ENCODE results near the gene EPS8L2.

The EPS8L2 gene

GRCh38 chr11:704781-705645, 1.0 kb upstream of the EPS8L2 start:
- DNase-seq (ENCODE audit: low spot score) = no peak

DNA sequence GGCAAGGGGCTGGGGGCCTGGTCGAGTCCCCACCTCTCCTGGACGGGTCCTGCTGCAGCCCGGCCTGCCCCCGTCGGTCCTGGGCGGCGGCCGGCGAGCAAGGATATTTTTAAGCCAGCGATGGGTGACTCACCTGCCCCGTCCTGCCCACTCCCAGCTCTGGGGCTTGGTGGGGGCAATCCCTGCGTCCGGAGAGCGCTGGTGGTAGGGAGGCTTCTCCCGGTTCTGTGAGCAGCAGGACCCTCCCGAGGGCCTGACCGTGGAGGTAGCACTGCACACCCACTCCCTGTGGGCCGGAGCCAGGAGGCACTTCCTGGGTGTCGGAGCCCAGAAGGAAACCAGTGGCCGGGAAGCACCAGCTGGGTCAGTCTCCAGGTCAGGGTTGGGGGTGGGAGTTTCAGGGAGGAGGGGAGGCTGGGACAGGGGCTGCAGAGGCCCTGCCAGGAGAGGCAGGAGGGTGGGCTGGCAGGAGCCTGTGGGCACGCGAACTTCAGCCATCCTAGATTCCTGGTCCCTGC, 467 bp downstream of the EPS8L2 start:
- no peak for DNase-seq (ENCODE audit: low spot score)

- DNase-seq (ENCODE audit: low spot score) = no peak
Observed at GRCh38 chr11:706957-707816, 1.2 kb downstream of the EPS8L2 start.

DNA sequence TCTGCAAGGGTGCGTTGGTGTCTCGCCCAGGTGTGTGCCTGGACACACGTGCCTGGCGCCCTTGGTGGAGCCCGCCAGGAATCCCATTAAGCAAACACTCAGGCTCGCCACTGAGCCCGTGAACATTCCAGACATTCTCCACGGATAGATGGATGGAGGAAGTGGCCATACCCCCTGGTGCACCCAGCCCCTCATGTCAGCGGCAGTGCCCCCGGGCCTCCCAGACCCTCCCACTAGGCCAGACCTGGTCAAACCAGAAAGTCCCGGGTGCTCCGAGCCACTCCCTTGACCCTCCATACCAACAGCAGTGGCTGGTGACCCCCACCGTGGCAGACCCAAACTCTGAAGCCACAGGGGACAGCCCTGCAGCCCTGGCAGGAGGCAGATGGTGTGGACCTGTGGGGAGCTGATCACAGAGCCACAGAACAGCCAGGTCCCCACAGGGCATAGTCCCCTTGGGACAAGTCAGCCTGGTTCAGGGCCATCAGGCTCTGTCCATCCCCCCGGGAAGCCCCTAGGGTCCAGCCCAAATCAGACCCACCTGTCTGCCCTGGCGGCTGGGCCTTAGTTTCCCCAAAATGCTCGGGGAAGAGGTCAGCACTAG, 1.9 kb downstream of the EPS8L2 start:
- DNase-seq (ENCODE audit: low spot score) = no peak

GRCh38 chr11:708511-708910, 2.5 kb downstream of the EPS8L2 start:
- DNase-seq (ENCODE audit: low spot score) = no peak

GRCh38 chr11:709109-709997, 3.3 kb downstream of the EPS8L2 start:
- DNase-seq (ENCODE audit: low spot score) = no peak

GRCh38 chr11:714436-714835, 8.4 kb downstream of the EPS8L2 start:
- DNase-seq (ENCODE audit: low spot score) = no peak

GRCh38 chr11:719214-720016, 13.4 kb downstream of the EPS8L2 start:
- no peak for DNase-seq (ENCODE audit: low spot score)

DNA sequence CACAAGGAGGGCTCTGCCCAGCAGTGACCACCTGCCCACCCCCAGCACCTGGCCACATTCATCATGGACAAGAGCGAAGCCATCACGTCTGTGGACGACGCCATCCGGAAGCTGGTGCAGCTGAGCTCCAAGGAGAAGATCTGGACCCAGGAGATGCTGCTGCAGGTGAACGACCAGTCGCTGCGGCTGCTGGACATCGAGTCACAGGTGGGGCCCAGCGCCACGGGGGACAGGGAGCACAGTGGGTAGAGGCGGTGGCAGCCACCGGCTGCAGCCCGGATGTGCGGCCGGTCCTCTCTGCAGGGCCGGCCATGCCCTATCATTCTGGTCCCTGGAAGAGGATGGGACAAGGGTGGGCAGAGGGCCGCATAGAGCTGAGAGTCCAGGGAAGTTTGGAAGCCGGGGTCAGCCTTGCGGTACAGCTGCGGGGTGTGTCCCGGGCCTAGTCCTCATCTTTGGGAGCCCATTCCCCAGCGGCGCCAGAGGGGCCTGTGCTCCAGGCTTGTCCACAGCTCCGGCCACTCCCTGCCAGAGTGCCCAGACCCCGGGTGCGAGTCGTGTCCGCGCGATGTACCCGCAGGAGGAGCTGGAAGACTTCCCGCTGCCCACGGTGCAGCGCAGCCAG, 14.1 kb downstream of the EPS8L2 start:
- no peak for DNase-seq (ENCODE audit: low spot score)

- no peak for DNase-seq (ENCODE audit: low spot score)
Observed at GRCh38 chr11:720642-721246, 14.7 kb downstream of the EPS8L2 start.

- DNase-seq (ENCODE audit: low spot score) = no peak
Observed at GRCh38 chr11:721247-721740, 15.3 kb downstream of the EPS8L2 start.

DNA sequence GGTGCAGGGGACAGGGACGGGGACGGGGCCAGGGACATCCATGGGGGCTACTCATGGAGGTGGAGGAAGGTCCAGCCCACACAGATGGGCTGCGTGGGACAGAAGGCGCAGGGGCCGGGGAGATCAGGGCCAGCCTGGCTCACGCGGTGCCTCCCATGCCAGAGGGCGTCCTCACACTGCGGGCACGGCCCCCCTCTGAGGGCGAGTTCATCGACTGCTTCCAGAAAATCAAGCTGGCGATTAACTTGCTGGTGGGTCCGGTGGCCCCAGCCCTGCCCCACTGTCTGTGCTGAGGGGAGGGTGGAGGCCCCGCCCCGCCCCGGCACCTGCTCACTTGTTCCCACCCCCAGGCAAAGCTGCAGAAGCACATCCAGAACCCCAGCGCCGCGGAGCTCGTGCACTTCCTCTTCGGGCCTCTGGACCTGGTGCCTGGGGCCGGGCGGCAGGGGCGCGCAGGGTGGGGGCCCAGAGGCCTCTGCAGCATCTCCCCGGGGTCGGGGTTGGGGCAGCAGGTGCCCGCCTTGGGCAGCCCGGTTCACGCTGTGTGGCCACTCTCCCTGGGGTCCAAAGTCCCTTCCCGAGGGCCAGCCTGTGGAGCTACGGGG, 15.8 kb downstream of the EPS8L2 start:
- no peak for DNase-seq (ENCODE audit: low spot score)

DNA sequence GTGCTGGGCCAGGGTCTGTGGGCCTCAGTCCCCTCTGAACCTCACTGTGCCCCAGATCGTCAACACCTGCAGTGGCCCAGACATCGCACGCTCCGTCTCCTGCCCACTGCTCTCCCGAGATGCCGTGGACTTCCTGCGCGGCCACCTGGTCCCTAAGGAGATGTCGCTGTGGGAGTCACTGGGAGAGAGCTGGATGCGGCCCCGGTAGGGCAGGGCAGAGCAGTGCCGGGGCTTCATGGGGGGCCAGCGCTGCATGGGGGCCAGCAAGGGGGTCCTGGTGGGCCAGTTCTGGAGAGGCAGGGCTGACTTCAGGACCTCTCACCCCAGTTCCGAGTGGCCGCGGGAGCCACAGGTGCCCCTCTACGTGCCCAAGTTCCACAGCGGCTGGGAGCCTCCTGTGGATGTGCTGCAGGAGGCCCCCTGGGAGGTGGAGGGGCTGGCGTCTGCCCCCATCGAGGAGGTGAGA, 16.3 kb downstream of the EPS8L2 start:
- DNase-seq (ENCODE audit: low spot score) = no peak

GRCh38 chr11:723120-723883, 17.3 kb downstream of the EPS8L2 start:
- peak; percentile 72 for DNase-seq (ENCODE audit: low spot score)

GRCh38 chr11:724049-724777, 18.2 kb downstream of the EPS8L2 start:
- no peak for DNase-seq (ENCODE audit: low spot score)

DNA sequence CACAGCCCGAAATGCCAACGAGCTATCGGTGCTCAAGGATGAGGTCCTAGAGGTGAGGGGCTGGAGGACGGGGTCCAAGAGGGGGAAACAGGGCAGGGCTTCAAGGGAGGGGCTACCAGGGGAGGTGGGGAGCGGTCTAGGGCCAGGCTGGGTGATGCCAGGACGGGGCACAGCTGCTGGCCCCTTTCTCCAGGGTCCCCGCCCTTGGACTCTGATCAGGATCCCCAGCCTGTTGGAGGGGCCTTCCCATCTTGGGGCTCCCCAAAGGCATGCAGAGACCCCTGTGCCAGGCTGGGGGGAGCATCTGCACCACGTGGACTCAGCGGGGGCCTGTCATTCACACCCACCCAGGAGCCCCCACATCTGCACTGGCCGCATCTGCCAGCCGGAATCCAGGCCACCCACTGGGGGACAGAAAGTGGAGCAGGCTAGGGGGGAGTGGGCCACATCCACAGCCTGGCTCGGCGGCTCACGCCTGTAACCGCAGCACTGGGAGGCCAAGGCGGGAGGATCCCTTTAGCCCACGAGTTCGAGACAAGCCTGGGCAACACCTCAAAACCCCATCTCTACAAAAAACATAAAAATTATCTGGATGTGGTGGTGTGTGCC, 18.9 kb downstream of the EPS8L2 start:
- no peak for DNase-seq (ENCODE audit: low spot score)

DNA sequence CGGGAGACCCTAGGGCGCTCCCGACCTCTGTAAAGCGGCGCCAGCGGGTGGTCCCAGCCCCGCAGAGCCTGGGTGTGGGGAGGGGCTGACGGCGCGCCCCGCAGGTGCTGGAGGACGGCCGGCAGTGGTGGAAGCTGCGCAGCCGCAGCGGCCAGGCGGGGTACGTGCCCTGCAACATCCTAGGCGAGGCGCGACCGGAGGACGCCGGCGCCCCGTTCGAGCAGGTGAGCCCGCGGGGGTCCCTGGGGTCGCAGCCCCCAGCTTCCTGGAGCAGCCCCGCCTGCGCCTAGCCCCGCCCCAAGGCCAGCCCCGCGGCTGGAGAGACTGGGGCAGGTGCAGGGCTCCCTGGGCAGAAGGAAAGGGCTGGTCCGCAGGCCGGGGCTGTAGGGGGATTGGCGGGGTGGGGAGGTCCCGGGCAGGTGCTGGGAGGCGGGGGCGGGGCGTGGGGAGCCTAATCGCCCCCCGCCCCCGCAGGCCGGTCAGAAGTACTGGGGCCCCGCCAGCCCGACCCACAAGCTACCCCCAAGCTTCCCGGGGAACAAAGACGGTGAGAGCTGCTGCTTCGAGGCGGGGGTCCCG, 19.7 kb downstream of the EPS8L2 start:
- DNase-seq (ENCODE audit: low spot score) = no peak
